PFSK-1 (cell line): ENCODE measurements around the gene PROSER2.

Source experiments
- FOXP2 ChIP-seq: optimal IDR thresholded peaks from 2 replicates; pipeline ENCODE3; 2011; ENCODE audit warnings: borderline replicate concordance, control low read depth, inconsistent platforms; ENCODE audit not compliant: insufficient read depth; ENCODE audit errors: extremely low read length, extremely low read depth
- POLR2AphosphoS5 ChIP-seq: IDR thresholded peaks from 2 replicates; pipeline ENCODE4 v1.6.1; 2012; ENCODE audit warnings: low read depth, mild to moderate bottlenecking, control low read depth, low read length, moderate library complexity
- SIN3A ChIP-seq: IDR thresholded peaks from 2 replicates; pipeline ENCODE4 v1.6.1; 2012; ENCODE audit warnings: mild to moderate bottlenecking, low read length, moderate library complexity, borderline replicate concordance; ENCODE audit not compliant: insufficient read depth
- TF ChIP-seq, protein P1 (sequence below), 2 experiments: IDR thresholded peaks; 2 replicates each; pipeline versions ENCODE4 v1.6.1 to v1.8.0; 2011 to 2012; ENCODE audit warnings: low read depth in 2 of 2, low read length in 2 of 2, control low read depth in 1 of 2, inconsistent platforms in 1 of 2, mild to moderate bottlenecking in 1 of 2, moderate library complexity in 1 of 2; ENCODE audit not compliant: insufficient read depth in 1 of 2

DNA sequence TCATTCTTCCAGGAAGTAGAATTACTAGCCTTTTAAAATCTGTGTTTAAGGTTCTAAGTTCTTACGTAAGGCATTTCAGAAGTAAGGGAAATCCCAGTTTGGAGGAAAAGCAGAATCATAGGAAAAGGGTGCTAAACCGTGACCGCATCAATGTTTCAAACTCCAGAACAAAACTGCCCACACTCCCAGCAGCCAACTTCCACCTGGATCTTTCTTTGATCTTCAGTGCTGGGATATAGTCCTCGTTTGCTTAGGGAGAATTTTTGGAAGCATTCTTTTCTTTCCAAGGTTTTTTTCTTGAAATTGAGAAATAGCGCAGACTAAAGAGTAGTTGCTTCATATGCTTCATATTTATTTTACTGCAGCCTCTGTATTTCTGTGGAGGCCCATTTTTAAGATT lies 8.9 kb downstream of the PROSER2 start:
- no peak for TF ChIP-seq POLR2AphosphoS5
- TF ChIP-seq, protein P1, sequence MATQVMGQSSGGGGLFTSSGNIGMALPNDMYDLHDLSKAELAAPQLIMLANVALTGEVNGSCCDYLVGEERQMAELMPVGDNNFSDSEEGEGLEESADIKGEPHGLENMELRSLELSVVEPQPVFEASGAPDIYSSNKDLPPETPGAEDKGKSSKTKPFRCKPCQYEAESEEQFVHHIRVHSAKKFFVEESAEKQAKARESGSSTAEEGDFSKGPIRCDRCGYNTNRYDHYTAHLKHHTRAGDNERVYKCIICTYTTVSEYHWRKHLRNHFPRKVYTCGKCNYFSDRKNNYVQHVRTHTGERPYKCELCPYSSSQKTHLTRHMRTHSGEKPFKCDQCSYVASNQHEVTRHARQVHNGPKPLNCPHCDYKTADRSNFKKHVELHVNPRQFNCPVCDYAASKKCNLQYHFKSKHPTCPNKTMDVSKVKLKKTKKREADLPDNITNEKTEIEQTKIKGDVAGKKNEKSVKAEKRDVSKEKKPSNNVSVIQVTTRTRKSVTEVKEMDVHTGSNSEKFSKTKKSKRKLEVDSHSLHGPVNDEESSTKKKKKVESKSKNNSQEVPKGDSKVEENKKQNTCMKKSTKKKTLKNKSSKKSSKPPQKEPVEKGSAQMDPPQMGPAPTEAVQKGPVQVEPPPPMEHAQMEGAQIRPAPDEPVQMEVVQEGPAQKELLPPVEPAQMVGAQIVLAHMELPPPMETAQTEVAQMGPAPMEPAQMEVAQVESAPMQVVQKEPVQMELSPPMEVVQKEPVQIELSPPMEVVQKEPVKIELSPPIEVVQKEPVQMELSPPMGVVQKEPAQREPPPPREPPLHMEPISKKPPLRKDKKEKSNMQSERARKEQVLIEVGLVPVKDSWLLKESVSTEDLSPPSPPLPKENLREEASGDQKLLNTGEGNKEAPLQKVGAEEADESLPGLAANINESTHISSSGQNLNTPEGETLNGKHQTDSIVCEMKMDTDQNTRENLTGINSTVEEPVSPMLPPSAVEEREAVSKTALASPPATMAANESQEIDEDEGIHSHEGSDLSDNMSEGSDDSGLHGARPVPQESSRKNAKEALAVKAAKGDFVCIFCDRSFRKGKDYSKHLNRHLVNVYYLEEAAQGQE (IDR thresholded peaks at IDR 0.05; ENCODE audit: insufficient read depth in 1 of 2, low read depth in 2 of 2, low read length in 2 of 2), result no peak
- TF ChIP-seq SIN3A, result no peak
- no peak for TF ChIP-seq FOXP2
